MCF 10A (cell line): ENCODE data around the gene TMEM45B. TPM values are rescaled to one million over a fixed set of nuclear protein-coding genes. Genes with fewer than 3 reads are reported as not detected.
"Not testable (repeated sequence)": the region's sequence is repeated elsewhere in the genome, so short reads cannot be mapped to it uniquely, and the experiment has no call there.

Experiments
- BruUV-seq: library from RNA; stranded (reverse); fragments of 400-500 nt; replicated peaks from 2 replicates; lab custom pipeline; 2021; lab: Mats Ljungman, UMichigan
- CTCF ChIA-PET: fragments of 300-600 bp; sonication (Branson Sonifier 250); formaldehyde crosslinking; extraction: SDS; loops from one replicate; lab custom pipeline; 2021; ENCODE audit warnings: antibody characterized with exemption, inconsistent platforms; lab: Yijun Ruan, JAX
- POLR2A ChIA-PET: fragments of 300-600, 350-650 bp; sonication (Branson Sonifier 250); formaldehyde crosslinking; extraction: SDS; loops from one replicate; lab custom pipeline; 2020; ENCODE audit warnings: antibody characterized with exemption, inconsistent platforms; lab: Yijun Ruan, JAX
- DNase-seq: peaks from one replicate; pipeline ENCODE4 v3.0.0-alpha.2; 2018; ENCODE audit not compliant: unreplicated experiment
- H3K27ac Mint-ChIP-seq: one replicate; pipeline ENCODE4 v1.8.0; 2022; ENCODE audit warnings: mild to moderate bottlenecking, low read depth, mixed read lengths; ENCODE audit not compliant: unreplicated experiment
- H3K27me3 Mint-ChIP-seq: one replicate; pipeline ENCODE4 v1.8.0; 2022; ENCODE audit warnings: mixed read lengths; ENCODE audit not compliant: insufficient read depth, unreplicated experiment
- H3K36me3 Mint-ChIP-seq: one replicate; pipeline ENCODE4 v1.8.0; 2022; ENCODE audit warnings: mild to moderate bottlenecking, moderate library complexity, mixed read lengths; ENCODE audit not compliant: insufficient read depth, unreplicated experiment
- H3K4me1 Mint-ChIP-seq: one replicate; pipeline ENCODE4 v1.8.0; 2022; ENCODE audit warnings: mixed read lengths; ENCODE audit not compliant: insufficient read depth, unreplicated experiment
- H3K4me3 Mint-ChIP-seq: one replicate; pipeline ENCODE4 v1.8.0; 2022; ENCODE audit warnings: mild to moderate bottlenecking, moderate library complexity, mixed read lengths; ENCODE audit not compliant: unreplicated experiment
- H3K9me3 Mint-ChIP-seq: one replicate; pipeline ENCODE4 v1.8.0; 2022; ENCODE audit warnings: mixed read lengths; ENCODE audit not compliant: unreplicated experiment
- CTCF ChIP-seq: fragments of 200-600 bp; IDR thresholded peaks from one replicate; pipeline ENCODE4 v1.8.0; 2022; ENCODE audit warnings: antibody characterized with exemption, mild to moderate bottlenecking; ENCODE audit not compliant: unreplicated experiment
- intact Hi-C: fragments of 100-400 bp; cut with micrococcal nuclease; formaldehyde crosslinking; loops from 2 replicates; pipeline ENCODE4 v1.14.1; 2022
- total RNA-seq: library from RNA; stranded (reverse); gene quantifications from 2 replicates; pipeline ENCODE4 v1.2.3, GENCODE V29; 2022

TMEM45B gene
- total RNA-seq, 1 experiment from 2014 or later = not detected

- H3K4me3 Mint-ChIP-seq = peak overlapping the region; percentile 41
- CTCF ChIA-PET = interaction anchor here (0.6 to 1.5 kb wide), 2 partner anchors 21 to 34 kb away, joined by 3 to 5 read pairs; no protein-coding TSS in a partner anchor
- no peak for TF ChIP-seq CTCF
- BruUV-seq = no TSS peak
- H3K9me3 Mint-ChIP-seq = no peaks in the 10 kb centered on the region
- H3K4me1 Mint-ChIP-seq = peaks cover 9% of the 10 kb centered on the region
- H3K27me3 Mint-ChIP-seq = no peaks in the 10 kb centered on the region
- intact Hi-C loops = loop anchor here (5.0 kb wide), 2 partner anchors 34 to 41 kb away; no protein-coding TSS in a partner anchor
- POLR2A ChIA-PET = interaction anchor here (0.6 to 1.9 kb wide), 14 partner anchors 10 to 67 kb away, joined by 3 to 22 read pairs (median 5); partner anchors contain the start of gene NFRKB
- H3K27ac Mint-ChIP-seq = peak overlapping the region; percentile 93
- peak; percentile 81 for DNase-seq
- H3K36me3 Mint-ChIP-seq = no peaks in the 10 kb centered on the region
Observed at GRCh38 chr11:129828301-129828836, 12.7 kb downstream of the TMEM45B start.

GRCh38 chr11:129829497-129829896, 13.8 kb downstream of the TMEM45B start:
- H3K4me3 Mint-ChIP-seq, H3K36me3 Mint-ChIP-seq, BruUV-seq, H3K27me3 Mint-ChIP-seq, H3K4me1 Mint-ChIP-seq, H3K9me3 Mint-ChIP-seq: not testable (repeated sequence)
- H3K27ac Mint-ChIP-seq = peak overlapping the region; percentile 93
- peak; percentile 55 for DNase-seq
- intact Hi-C loops = loop anchor here (1.0 to 5.0 kb wide), 3 partner anchors 17 to 42 kb away; no protein-coding TSS in a partner anchor
- POLR2A ChIA-PET = interaction anchor here (0.6 to 1.5 kb wide), 4 partner anchors 25 to 168 kb away, joined by 3 to 5 read pairs (median 4); partner anchors contain the start of gene NFRKB
- CTCF ChIA-PET = interaction anchor here (0.6 to 1.2 kb wide), 3 partner anchors 10 to 45 kb away, joined by 4 to 5 read pairs (median 4); no protein-coding TSS in a partner anchor

GRCh38 chr11:129831227-129831626, 15.6 kb downstream of the TMEM45B start:
- POLR2A ChIA-PET = interaction anchor here (0.6 to 2.2 kb wide), 3 partner anchors 23 to 302 kb away, joined by 3 to 6 read pairs (median 4); no protein-coding TSS in a partner anchor
- peaks cover 12% of the 10 kb centered on the region for H3K4me1 Mint-ChIP-seq
- BruUV-seq, H3K9me3 Mint-ChIP-seq, H3K36me3 Mint-ChIP-seq, H3K27ac Mint-ChIP-seq, intact Hi-C loops, H3K27me3 Mint-ChIP-seq, H3K4me3 Mint-ChIP-seq: not testable (repeated sequence)
- CTCF ChIA-PET = interaction anchor here (1.1 kb wide), 1 partner anchor 14 kb away, joined by 3 read pairs; no protein-coding TSS in a partner anchor
- peak; percentile 36 for DNase-seq

GRCh38 chr11:129833260-129833659, 17.6 kb downstream of the TMEM45B start:
- CTCF ChIA-PET, H3K27ac Mint-ChIP-seq, H3K4me3 Mint-ChIP-seq, H3K27me3 Mint-ChIP-seq, BruUV-seq, H3K36me3 Mint-ChIP-seq, H3K9me3 Mint-ChIP-seq, intact Hi-C loops, DNase-seq, POLR2A ChIA-PET: not testable (repeated sequence)
- peaks cover 14% of the 10 kb centered on the region for H3K4me1 Mint-ChIP-seq

- H3K4me3 Mint-ChIP-seq, CTCF ChIA-PET: not testable (repeated sequence)
Observed at GRCh38 chr11:129836423-129836891, 20.8 kb downstream of the TMEM45B start.

More at GRCh38 chr11:129836423-129836891, 20.8 kb downstream of the TMEM45B start:
- Mint-ChIP-seq H3K4me1 (peaks cover 12% of the 10 kb centered on the region), H3K27ac (peak overlapping the region; percentile 46)
- H3K27me3 Mint-ChIP-seq, H3K36me3 Mint-ChIP-seq, intact Hi-C loops, BruUV-seq, H3K9me3 Mint-ChIP-seq, POLR2A ChIA-PET: not testable (repeated sequence)
- peak; percentile 37 for DNase-seq
